Mammary epithelial cell (primary cell): Measurements from ENCODE around the gene SLC26A1.

Experiments used
- CTCF ChIP-seq, 2 donors: IDR thresholded peaks in 1 of 2; conservative IDR thresholded peaks in 1 of 2; 2 replicates each; pipeline ENCODE4 v1.5.1; 2011 to 2012; ENCODE audit warnings: inconsistent platforms in 2 of 2, low read length in 2 of 2, mild to moderate bottlenecking in 2 of 2, control low read depth in 1 of 2, low read depth in 1 of 2; ENCODE audit not compliant: insufficient read depth in 1 of 2; ENCODE audit errors: extremely low read depth in 1 of 2
- EZH2 ChIP-seq: IDR thresholded peaks from 2 replicates; pipeline ENCODE4 v1.6.1; 2012; ENCODE audit warnings: low read length, inconsistent platforms, borderline replicate concordance

- TF ChIP-seq EZH2 (no peak), CTCF (conservative IDR thresholded peaks at IDR 0.05 in 1 of 2, IDR thresholded peaks at IDR 0.05 in 1 of 2; ENCODE audit: extremely low read depth in 1 of 2, insufficient read depth in 1 of 2, low read depth in 1 of 2, low read length in 2 of 2) (no peak)
Observed at GRCh38 chr4:1011666-1012033, 18.4 kb upstream of the SLC26A1 start.
